Stimulated activated CD8-positive, alpha-beta memory T cell treated with anti-CD3 and anti-CD28 coated beads, Interleukin-15, amount 100 ng/mL, for 48 hours (primary cell): Measurements from ENCODE around the gene PTGDR2.
A peak's percentile ranks its signal among the peaks of the same experiment; 100 is the strongest.
"Not testable (repeated sequence)": the region's sequence is repeated elsewhere in the genome, so short reads cannot be mapped to it uniquely, and the experiment has no call there.

Source experiments
- DNase-seq, 2 donors: peaks; one replicate each; pipeline ENCODE4 v3.0.0-alpha.2; 2020; ENCODE audit warnings: low read depth in 2 of 2

The PTGDR2 gene

GRCh38 chr11:60841797-60842667 is 13.7 kb downstream of the PTGDR2 start, which contains the start of gene CCDC86:
Gene CCDC86 (plus strand): TSS chr11:60842113. CDS start chr11:60842125, 12 bp downstream.
- peak; percentile 96 to 97 for DNase-seq

- DNase-seq, result no peak
Observed at GRCh38 chr11:60840470-60841430, 15.0 kb downstream of the PTGDR2 start.

DNA sequence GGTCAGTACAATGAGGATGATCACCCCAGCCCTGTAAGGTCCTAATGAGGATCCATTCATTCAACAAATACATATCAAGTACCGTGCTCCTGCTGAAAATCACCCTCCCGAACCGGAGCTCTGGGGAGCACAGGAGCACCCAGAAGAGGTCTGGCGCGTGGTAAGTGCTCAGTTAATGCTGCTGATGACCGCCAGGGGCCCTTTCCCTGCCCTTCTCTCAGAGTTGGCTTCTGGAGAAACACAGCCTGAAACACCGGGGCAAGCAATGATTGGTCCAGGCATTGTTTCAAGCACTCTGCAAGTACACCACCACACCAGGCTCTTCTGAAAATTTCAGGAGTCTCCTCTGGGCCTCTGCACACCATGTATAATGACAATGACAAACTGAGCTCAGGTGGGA is 17.6 kb downstream of the PTGDR2 start:
- no peak for DNase-seq

GRCh38 chr11:60836866-60837515 is 18.8 kb downstream of the PTGDR2 start:
- no peak for DNase-seq

DNA sequence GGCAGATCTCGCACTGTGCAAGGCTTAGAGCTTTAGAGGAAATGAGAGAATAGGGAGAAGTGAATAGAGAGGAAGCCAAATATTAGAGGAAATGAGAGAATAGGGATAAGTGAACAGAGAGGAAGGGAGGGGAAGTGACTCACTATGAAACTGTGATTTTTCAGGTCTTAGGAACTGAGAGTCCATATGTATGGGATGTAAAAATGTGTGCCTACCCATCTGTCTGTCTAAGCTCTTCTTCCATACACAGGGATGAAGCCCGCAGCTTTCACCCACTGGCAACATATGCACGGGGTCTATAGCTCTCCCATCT is 20.3 kb downstream of the PTGDR2 start:
- no peak for DNase-seq

DNA sequence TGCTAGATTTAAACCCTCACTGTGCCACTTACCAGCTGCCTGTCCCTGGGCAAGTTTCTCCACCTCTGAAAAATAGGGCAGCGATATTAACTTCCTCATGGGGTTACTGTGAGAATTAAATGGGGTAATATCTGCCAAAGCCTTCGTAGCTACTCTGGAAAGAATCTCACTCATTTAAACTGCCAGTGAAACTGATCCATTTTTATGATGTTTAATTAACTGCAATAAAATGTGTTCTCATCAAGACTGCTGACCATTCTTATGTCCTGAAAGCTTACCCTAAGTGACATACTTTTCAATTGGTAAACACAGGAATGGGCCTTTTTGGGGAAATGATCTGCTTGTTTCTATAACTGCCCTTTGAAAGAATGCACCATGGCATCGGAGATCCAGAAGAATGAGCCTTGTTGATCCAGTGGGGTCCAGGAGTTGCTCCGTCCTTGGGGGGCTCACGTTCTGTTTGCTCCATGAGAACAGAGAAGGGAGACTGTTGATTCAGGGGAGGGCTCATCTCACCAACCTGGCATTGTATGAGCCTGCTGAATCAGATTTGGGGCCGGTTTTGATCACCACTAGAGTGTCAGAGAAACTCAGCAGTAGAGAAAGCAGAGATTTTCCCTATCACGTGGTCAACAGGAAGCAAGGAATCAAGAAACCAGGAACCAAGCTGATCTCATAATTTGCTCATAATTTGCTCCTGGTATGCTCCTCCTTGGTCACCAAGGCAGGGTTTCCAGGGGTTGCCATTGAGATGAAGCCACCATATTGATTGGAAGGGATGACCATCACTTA is 20.8 kb downstream of the PTGDR2 start:
- no peak for DNase-seq

- no peak for DNase-seq
Observed at GRCh38 chr11:60831501-60832079, 24.2 kb downstream of the PTGDR2 start.

DNA sequence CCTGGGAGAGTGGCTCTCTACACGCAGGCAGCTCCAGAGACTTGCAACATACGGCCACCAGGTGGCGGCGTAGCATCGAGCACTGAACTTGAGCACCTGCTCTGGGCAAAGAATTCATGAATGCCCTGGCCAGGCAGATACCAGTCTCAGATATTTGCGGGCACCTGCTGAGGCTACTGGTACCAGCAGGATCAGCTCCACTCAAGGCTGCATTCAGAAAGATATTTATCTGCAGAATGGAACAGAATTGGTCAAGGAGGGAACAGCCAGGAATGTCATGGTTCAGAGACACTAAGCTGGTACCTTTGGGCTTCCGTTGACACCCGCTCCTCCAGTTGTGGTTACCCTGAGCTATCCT is 24.6 kb downstream of the PTGDR2 start:
- DNase-seq, result peak; percentile 59 to 62

DNA sequence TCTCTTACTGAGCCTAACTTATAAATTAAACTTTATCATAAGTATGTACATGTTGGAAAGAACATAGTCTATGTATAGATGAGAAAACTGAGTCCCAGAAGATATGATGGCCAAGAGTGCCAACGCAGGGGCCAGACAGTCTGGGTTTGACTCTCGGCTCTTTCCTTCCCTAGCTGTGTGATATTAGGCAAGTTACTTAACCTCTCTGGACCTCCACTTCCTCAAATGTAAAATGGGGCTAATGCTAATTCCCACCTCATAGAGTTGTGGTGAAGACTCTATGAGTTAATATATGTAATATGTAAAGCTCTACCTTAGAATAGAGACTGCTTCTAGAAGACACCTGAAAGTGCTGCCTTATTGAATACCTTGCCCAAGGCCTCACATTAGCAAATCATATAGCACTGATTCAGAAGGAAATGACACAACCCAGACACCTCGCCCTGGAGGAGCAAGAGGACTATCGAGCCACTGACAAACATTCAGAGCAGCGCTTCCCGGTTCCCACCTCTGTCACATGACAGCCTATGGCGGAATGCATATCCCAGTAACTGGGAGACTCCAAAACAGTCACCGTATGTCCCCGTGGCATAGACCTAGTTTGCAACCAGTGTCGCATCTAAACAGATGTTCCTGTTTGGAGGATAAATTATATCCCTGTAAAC is 25.1 kb downstream of the PTGDR2 start:
- no peak for DNase-seq

DNA sequence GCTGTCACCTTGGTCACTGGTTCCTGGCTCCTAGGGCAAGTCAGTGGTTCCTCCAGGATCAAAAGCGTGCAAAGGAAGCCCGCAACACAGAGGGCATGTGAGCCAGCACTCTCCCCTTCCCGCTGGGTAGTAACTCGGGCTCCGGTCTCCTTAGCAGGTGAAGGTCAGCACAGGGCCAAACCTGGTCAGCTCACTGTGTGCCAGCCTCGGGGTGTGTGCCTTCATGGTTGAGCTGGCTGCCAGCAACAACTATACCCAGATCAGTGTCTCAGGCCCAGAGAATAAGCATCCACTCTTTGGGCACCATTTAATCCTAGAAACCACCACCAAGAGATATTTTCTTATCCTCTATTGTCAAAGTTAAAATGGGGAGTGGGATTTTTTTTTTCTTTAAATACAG is 30.0 kb downstream of the PTGDR2 start:
- DNase-seq, result no peak

GRCh38 chr11:60825118-60825517 is 30.6 kb downstream of the PTGDR2 start:
- no peak for DNase-seq

GRCh38 chr11:60823745-60824306 is 31.9 kb downstream of the PTGDR2 start:
- DNase-seq, result not testable (repeated sequence)

DNA sequence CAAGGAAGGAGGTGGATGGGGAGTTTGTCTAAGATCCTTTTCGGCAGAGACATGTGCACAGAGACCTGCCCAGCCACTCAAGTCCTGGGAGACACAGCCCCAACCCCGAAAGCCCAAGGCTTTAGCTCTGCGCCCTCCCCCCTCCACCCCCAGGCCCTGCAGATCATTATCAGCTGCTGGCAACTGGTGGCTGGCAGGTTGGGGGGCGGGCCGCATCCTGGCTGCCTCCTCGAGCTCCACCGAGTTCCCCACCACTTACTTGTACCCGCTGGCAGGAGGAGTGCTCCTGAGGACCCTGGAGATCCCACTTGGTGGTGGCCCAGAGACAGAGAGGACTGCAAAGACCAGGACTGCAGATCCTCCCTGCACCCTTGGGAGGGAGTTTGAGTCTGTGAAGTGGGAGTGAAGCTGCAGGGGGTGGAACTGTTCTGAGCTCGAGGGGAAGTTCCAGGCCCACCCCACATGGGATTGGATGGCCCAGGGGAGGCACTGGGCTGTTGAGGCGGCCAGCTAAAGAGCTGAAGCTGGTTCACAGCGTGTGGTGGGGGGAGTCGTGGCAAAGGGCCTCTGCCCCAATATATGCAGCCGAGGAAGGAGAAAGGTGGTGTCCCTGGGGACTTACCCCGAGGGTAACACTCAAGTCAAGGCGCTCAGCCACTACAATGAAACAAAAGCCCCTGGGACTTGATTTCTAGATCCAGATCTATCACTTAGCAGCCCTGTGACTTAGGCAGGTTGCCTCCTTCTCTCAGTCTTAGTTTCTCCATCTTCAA is 33.7 kb downstream of the PTGDR2 start:
- no peak for DNase-seq

DNA sequence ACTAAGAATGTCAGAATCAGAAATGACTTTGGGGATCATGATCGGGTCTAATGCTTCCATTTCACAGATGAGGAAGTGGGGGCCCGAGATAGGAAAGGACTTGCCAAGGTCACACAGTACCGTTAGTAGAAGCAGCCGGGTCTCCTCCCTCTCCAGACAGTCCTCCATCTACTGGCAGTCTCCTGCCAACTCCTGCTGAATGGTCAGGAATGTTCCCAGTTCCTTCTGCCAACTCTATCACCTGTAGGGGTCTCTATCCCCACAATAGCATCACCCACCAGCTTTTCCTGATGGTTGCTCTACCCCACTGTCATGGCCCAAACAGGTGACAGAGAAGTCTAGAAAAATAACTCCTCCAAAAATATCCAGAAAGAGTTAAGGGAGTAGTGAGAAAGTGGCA is 37.7 kb downstream of the PTGDR2 start:
- DNase-seq, result no peak

GRCh38 chr11:60816590-60817157 is 39.1 kb downstream of the PTGDR2 start:
- DNase-seq, result no peak

DNA sequence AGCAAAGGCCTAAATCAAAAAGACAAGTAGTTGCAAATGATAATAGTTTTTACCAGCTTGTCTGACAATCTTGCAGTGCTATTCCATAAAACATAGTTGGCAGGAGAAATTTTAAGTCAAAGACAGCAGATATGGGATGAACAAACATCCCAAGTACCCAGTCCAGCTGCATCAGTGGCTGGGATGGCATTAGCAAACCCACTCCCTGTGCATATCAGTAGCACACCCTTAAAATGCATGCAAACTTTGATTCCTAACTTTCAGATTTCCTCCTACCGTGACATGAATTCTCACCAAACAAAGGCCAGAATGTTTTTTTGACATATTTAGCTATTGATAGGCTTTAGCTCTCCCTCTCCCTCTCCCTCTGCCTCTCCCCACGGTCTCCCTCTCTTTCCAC is 41.6 kb downstream of the PTGDR2 start:
- no peak for DNase-seq

GRCh38 chr11:60813324-60813723 is 42.4 kb downstream of the PTGDR2 start:
- no peak for DNase-seq

DNA sequence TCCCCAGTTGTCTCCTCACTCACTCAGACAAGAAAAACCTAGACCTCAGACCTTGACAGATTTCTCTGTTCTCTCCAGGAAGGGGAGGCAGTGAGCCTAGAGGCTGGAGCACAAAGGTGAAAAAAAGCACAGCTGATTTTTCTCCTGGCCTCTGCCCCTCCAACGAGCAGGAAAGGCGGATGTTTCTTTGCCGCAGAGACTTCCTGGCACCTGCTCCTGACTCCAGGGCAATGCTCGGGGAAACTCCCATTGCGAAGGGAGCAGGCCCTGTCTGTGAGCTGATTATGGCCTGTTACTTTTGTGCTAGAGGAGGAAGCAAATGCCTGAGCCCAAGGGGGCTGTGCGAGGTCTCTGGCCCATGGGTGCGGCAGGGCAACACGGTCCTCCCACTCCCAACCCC is 45.2 kb downstream of the PTGDR2 start:
- DNase-seq, result no peak

DNA sequence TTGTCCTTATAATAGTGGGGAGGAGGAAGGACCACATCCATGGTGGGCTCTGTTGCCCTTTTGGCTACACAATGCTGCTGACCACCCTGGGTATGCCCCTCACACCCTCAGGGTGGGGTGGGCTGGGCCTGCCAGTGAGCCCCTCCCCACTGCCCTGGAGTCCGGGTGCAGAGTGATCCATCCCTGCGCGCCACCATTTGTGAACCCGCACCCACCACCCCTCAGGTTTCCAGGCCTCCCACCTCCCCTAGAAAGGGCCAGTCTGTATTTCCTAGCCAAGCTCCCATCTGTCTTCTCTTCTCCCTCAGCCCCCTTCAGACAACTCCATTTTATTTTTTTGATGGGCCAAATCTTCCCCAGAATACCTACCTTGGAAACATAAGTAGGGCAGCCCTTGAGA is 45.6 kb downstream of the PTGDR2 start:
- no peak for DNase-seq
